Measurements from ENCODE around the gene CD48. TPM values are rescaled to one million over a fixed set of nuclear protein-coding genes. Genes with fewer than 3 reads are reported as not detected.

The CD48 gene
- total and polyA plus RNA-seq, 4 donors = 2.5 to 10.0 (median 5.1) TPM

GRCh38 chr1:160708118-160708517 is 3.5 kb downstream of the CD48 start:
- Histone ChIP-seq H3K36me3 (ENCODE audit: control insufficient read depth in 4 of 4, insufficient read depth in 3 of 4, low read depth in 1 of 4, low read length in 3 of 4) (no peaks in the 10 kb centered on the region), H3K4me3 (ENCODE audit: low read depth in 1 of 3, low read length in 3 of 3) (no peak overlapping the region), H3K27me3 (ENCODE audit: control insufficient read depth in 4 of 4, insufficient read depth in 4 of 4, low read length in 3 of 4) (no peaks in the 10 kb centered on the region), H3K9me3 (ENCODE audit: control insufficient read depth in 4 of 4, low read length in 3 of 4) (no peaks in the 10 kb centered on the region), H3K27ac (ENCODE audit: low read depth in 1 of 2, low read length in 2 of 2) (peak overlapping the region; percentile 53 to 71), H3K4me1 (ENCODE audit: control insufficient read depth in 4 of 4, insufficient read depth in 4 of 4, low read length in 3 of 4) (no peaks in the 10 kb centered on the region), H3K9ac (ENCODE audit: low read depth in 1 of 2, low read length in 2 of 2) (peak overlapping the region in 1 of 2 donors; percentile 28)
- DNase-seq (ENCODE audit: low spot score) = no peak
- WGBS = 71% methylated on average over 4 of the region's 4 CpGs
- TF ChIP-seq ATF3 (IDR thresholded peaks at IDR 0.05) = no peak
- TF ChIP-seq TAF1 (conservative IDR thresholded peaks at IDR 0.05) = no peak

GRCh38 chr1:160707236-160708064 is 4.2 kb downstream of the CD48 start:
- 69% methylated on average over 8 of the region's 8 CpGs for WGBS
- Histone ChIP-seq H3K27ac (ENCODE audit: low read depth in 1 of 2, low read length in 2 of 2) (peak overlapping the region; percentile 48 to 53), H3K4me1 (ENCODE audit: control insufficient read depth in 4 of 4, insufficient read depth in 4 of 4, low read length in 3 of 4) (no peaks in the 10 kb centered on the region), H3K9ac (ENCODE audit: low read depth in 1 of 2, low read length in 2 of 2) (peak overlapping the region in 1 of 2 donors; percentile 28), H3K36me3 (ENCODE audit: control insufficient read depth in 4 of 4, insufficient read depth in 3 of 4, low read depth in 1 of 4, low read length in 3 of 4) (no peaks in the 10 kb centered on the region), H3K27me3 (ENCODE audit: control insufficient read depth in 4 of 4, insufficient read depth in 4 of 4, low read length in 3 of 4) (no peaks in the 10 kb centered on the region), H3K9me3 (ENCODE audit: control insufficient read depth in 4 of 4, low read length in 3 of 4) (no peaks in the 10 kb centered on the region), H3K4me3 (ENCODE audit: low read depth in 1 of 3, low read length in 3 of 3) (no peak overlapping the region)
- TF ChIP-seq GABPA (IDR thresholded peaks at IDR 0.05 in 1 of 2, conservative IDR thresholded peaks at IDR 0.05 in 1 of 2) = no peak
- TF ChIP-seq REST (IDR thresholded peaks at IDR 0.05) = no peak
- no peak for TF ChIP-seq CTCF (IDR thresholded peaks at IDR 0.05; ENCODE audit: low read depth, low read length, missing input control)
- TF ChIP-seq RAD21 (IDR thresholded peaks at IDR 0.05) = no peak
- TF ChIP-seq TAF1 (conservative IDR thresholded peaks at IDR 0.05) = no peak
- TF ChIP-seq FOXA1 (IDR thresholded peaks at IDR 0.05) = no peak
- no peak for TF ChIP-seq ZBTB33 (IDR thresholded peaks at IDR 0.05)
- DNase-seq (ENCODE audit: low spot score) = no peak

All from liver (tissue), 9 donors.